GM12878 (cell line): ENCODE results near the gene DSTYK. TPM values are rescaled to one million over a fixed set of nuclear protein-coding genes. Genes with fewer than 3 reads are reported as not detected.

Source experiments
- ATAC-seq: fragments of 200-7000 bp; cut with Tn5 transposase; 3 replicates; pipeline ENCODE4 v1.9.1; 2020; ENCODE audit warnings: mild to moderate bottlenecking, moderate library complexity
- BruUV-seq: library from RNA; stranded (reverse); fragments of 400-500 nt; replicated peaks from 2 replicates; lab custom pipeline; 2021; lab: Mats Ljungman, UMichigan
- CTCF ChIA-PET: fragments of 300-600 bp; sonication (Branson Sonifier 250); formaldehyde crosslinking; extraction: SDS; loops from one replicate; lab custom pipeline; 2021; ENCODE audit warnings: inconsistent platforms; lab: Yijun Ruan, JAX
- POLR2A ChIA-PET: fragments of 350-600 bp; formaldehyde crosslinking; extraction: SDS; loops from one replicate; lab custom pipeline; 2021; ENCODE audit warnings: inconsistent platforms; lab: Charles Lee
- RAD21 ChIA-PET: fragments of 300-600 bp; sonication (Branson Sonifier 250); formaldehyde crosslinking; loops from one replicate; lab custom pipeline; 2023; ENCODE audit warnings: antibody characterized with exemption; ENCODE audit not compliant: unreplicated experiment; lab: Charles Lee
- SMC1A ChIA-PET: fragments of 300-600 bp; sonication (Branson Sonifier 250); formaldehyde crosslinking; loops from one replicate; lab custom pipeline; 2023; ENCODE audit not compliant: unreplicated experiment, uncharacterized antibody; lab: Charles Lee
- DNase-seq: peaks from one replicate; pipeline ENCODE4 v3.0.0-alpha.2; 2011; ENCODE audit warnings: low read depth, low spot score
- FAIRE-seq: peaks from 3 replicates; lab custom pipeline; 2011; peaks lifted over from hg19 to GRCh38; lab: Jason Lieb, UNC
- H2AFZ ChIP-seq: 2 replicates; pipeline ENCODE4 v1.6.0; 2011; ENCODE audit warnings: low read depth, low read length, control low read depth; ENCODE audit not compliant: control insufficient read depth
- H3K27ac ChIP-seq: 2 replicates; pipeline ENCODE4 v1.5.1; 2011; ENCODE audit warnings: control low read depth; ENCODE audit not compliant: control insufficient read depth, insufficient read depth
- H3K27me3 ChIP-seq, 2 experiments: replicated peaks in 1 of 2; 2 replicates each; pipeline versions ENCODE4 v1.6.0 to v1.6.1; 2011; ENCODE audit warnings: low read length in 1 of 2; ENCODE audit not compliant: control insufficient read depth in 2 of 2, insufficient read depth in 2 of 2
- H3K36me3 ChIP-seq, 2 experiments: 2 replicates each; pipeline ENCODE4 v1.5.1; 2011; ENCODE audit warnings: low read length in 1 of 2; ENCODE audit not compliant: control insufficient read depth in 2 of 2, insufficient read depth in 2 of 2
- H3K4me1 ChIP-seq: 2 replicates; pipeline ENCODE4 v1.6.1; 2011; ENCODE audit warnings: mild to moderate bottlenecking, low read length, moderate library complexity, mixed read lengths; ENCODE audit not compliant: control insufficient read depth, insufficient read depth
- H3K4me2 ChIP-seq: 2 replicates; pipeline ENCODE4 v1.6.0; 2011; ENCODE audit warnings: control low read depth; ENCODE audit not compliant: control insufficient read depth, insufficient read depth
- H3K4me3 ChIP-seq: fragments of 200-600 bp; sonication (generic); 2 replicates; pipeline ENCODE4 v1.5.1; 2016
- H3K79me2 ChIP-seq: 2 replicates; pipeline ENCODE4 v1.6.0; 2011; ENCODE audit warnings: low read length; ENCODE audit not compliant: control insufficient read depth, insufficient read depth
- H3K9ac ChIP-seq: 2 replicates; pipeline ENCODE4 v1.8.0; 2011; ENCODE audit warnings: low read length, control low read depth, mixed read lengths; ENCODE audit not compliant: control insufficient read depth, insufficient read depth
- H3K9me3 ChIP-seq: replicated peaks from 3 replicates; pipeline ENCODE4 v1.5.1; 2011; ENCODE audit warnings: mild to moderate bottlenecking, low read length; ENCODE audit not compliant: control insufficient read depth, insufficient read depth
- H4K20me1 ChIP-seq: 2 replicates; pipeline ENCODE4 v1.6.0; 2011; ENCODE audit not compliant: control insufficient read depth, insufficient read depth
- ATF7 ChIP-seq: fragments of 450-650 bp; IDR thresholded peaks from 2 replicates; pipeline ENCODE4 v1.6.1; 2016; ENCODE audit warnings: low read depth, mild to moderate bottlenecking
- FOXM1 ChIP-seq: IDR thresholded peaks from 2 replicates; pipeline ENCODE4 v1.6.1; 2012; ENCODE audit warnings: low read depth, mild to moderate bottlenecking, inconsistent platforms, low read length, moderate library complexity
- JUNB ChIP-seq: IDR thresholded peaks from 2 replicates; pipeline ENCODE4 v1.6.1; 2016; ENCODE audit warnings: antibody characterized with exemption, mild to moderate bottlenecking
- MEF2B ChIP-seq: fragments of 450-650 bp; IDR thresholded peaks from 2 replicates; pipeline ENCODE4 v1.6.1; 2018; ENCODE audit warnings: mild to moderate bottlenecking, moderate library complexity; ENCODE audit not compliant: partially characterized antibody, poor library complexity, severe bottlenecking
- MYC ChIP-seq: IDR thresholded peaks from 2 replicates; pipeline ENCODE4 v1.6.1; 2011; ENCODE audit warnings: mild to moderate bottlenecking, low read length, moderate library complexity, inconsistent platforms; ENCODE audit not compliant: insufficient read depth, insufficient replicate concordance, insufficient read length, severe bottlenecking
- NFIC ChIP-seq: IDR thresholded peaks from 2 replicates; pipeline ENCODE4 v1.6.1; 2012; ENCODE audit warnings: low read depth, mild to moderate bottlenecking, inconsistent platforms, low read length, moderate library complexity
- NR2C2 ChIP-seq: IDR thresholded peaks from 2 replicates; pipeline ENCODE4 v1.6.1; 2011; ENCODE audit warnings: borderline replicate concordance, low read depth; ENCODE audit not compliant: control insufficient read depth, insufficient read length
- PAX8 ChIP-seq: fragments of 450-650 bp; IDR thresholded peaks from 2 replicates; pipeline ENCODE4 v1.6.1; 2017; ENCODE audit warnings: mild to moderate bottlenecking, moderate library complexity
- POLR2AphosphoS5 ChIP-seq: IDR thresholded peaks from 2 replicates; pipeline ENCODE4 v1.6.1; 2011; ENCODE audit warnings: mild to moderate bottlenecking, low read length, inconsistent platforms
- SMARCA5 ChIP-seq: fragments of 450-650 bp; IDR thresholded peaks from 2 replicates; pipeline ENCODE4 v1.6.1; 2017; ENCODE audit warnings: mild to moderate bottlenecking
- SREBF2 ChIP-seq: IDR thresholded peaks from 2 replicates; pipeline ENCODE4 v1.6.1; 2012; ENCODE audit warnings: mild to moderate bottlenecking, low read length
- YY1 ChIP-seq: IDR thresholded peaks from 2 replicates; pipeline ENCODE4 v1.6.1; 2011; ENCODE audit warnings: low read depth, mild to moderate bottlenecking, low read length
- ZBED1 ChIP-seq: IDR thresholded peaks from 2 replicates; pipeline ENCODE4 v1.6.1; 2016; ENCODE audit warnings: borderline replicate concordance
- ZNF217 ChIP-seq: fragments of 450-650 bp; IDR thresholded peaks from 2 replicates; pipeline ENCODE4 v1.6.1; 2017; ENCODE audit warnings: antibody characterized with exemption, mild to moderate bottlenecking
- whole genome bisulfite sequencing: methylation state at CpG from one replicate; pipeline ENCODE4 v1.1.6; 2016; ENCODE audit warnings: low lambda C conversion rate; ENCODE audit not compliant: insufficient replicate concordance, insufficient coverage; ENCODE audit errors: missing lambda C conversion rate; 5-methylcytosine and 5-hydroxymethylcytosine counted together
- in situ Hi-C: fragments of 300-500 bp; cut with MboI; formaldehyde crosslinking; loops from 9 replicates; pipeline ENCODE4 v1.14.3; 2018; ENCODE audit warnings: mixed read lengths
- intact Hi-C: fragments of 100-400 bp; cut with micrococcal nuclease; formaldehyde crosslinking; loops from one replicate; pipeline ENCODE4 v1.14.2; 2022; ENCODE audit not compliant: unreplicated experiment
- polyA plus RNA-seq, 11 experiments: library from polyadenylated mRNA; depleted of rRNA in 4 of 11; unstranded in 6 of 11; stranded (reverse) in 5 of 11; fragments of >200 nt; fragmentation: Nextera tagmentation in 4 of 11; fragmentation: Illumina TruSeq in 1 of 11; extraction: Ambion mirVana in 4 of 11; extraction: Trizol in 1 of 11; gene quantifications; 1 replicate in 1 of 11; 2 replicates in 10 of 11; pipeline versions ENCODE4 v1.2.1 to v1.2.3, GENCODE V29; 2011 to 2016; ENCODE audit warnings: inconsistent platforms in 2 of 11, missing spikeins in 2 of 11, low read depth in 1 of 11
- total RNA-seq, 4 experiments: library from RNA; depleted of rRNA in 3 of 4; stranded (reverse); fragments of >200 nt in 3 of 4; fragmentation: Illumina TruSeq in 1 of 4; extraction: Trizol in 1 of 4; gene quantifications; 2 replicates each; pipeline versions ENCODE4 v1.2.1 to v1.2.3, GENCODE V29; 2013 to 2021
- TF ChIP-seq, protein P1 (sequence below): fragments of 450-650 bp; IDR thresholded peaks from 2 replicates; pipeline ENCODE4 v1.6.1; 2017; ENCODE audit warnings: mild to moderate bottlenecking, moderate library complexity
- TF ChIP-seq, protein P2 (sequence below), 3 experiments: IDR thresholded peaks in 2 of 3; conservative IDR thresholded peaks in 1 of 3; 2 replicates each; pipeline ENCODE4 v1.5.1; 2011; ENCODE audit warnings: low read depth in 3 of 3, low read length in 3 of 3, mild to moderate bottlenecking in 3 of 3, control low read depth in 2 of 3, moderate library complexity in 2 of 3, inconsistent platforms in 1 of 3, mixed read lengths in 1 of 3; ENCODE audit not compliant: control insufficient read depth in 2 of 3, insufficient read depth in 1 of 3; ENCODE audit errors: extremely low read depth in 1 of 3

DSTYK gene
- total and polyA plus RNA-seq, 10 of the 15 experiments (the other 5 are each of a cell fraction or from before 2014, with no cell fraction given) = 2.7 to 5.5 (median 3.6) TPM

DNA sequence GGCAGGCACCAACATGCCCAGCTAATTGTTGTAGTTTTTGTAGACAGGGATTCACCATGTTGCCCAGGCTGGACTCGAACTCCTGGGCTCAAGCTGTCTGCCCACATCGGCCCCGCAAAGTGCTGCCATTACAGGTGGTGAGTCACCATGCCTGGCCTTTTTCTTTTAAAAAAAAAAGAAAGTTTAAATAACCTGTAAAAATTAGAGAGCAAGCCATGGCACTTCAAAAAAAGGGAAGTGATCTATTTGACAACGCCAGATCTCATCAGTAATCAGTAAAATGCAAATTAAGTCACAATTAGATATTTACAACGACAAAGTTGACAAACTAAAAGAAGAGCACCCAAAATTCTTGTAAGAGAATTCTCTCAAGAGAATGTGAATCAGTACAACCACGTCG lies 86.8 kb downstream of the DSTYK start (continued):
- TF ChIP-seq NFIC (no peak), SMARCA5 (no peak), MYC (no peak)
- TF ChIP-seq, protein P1, sequence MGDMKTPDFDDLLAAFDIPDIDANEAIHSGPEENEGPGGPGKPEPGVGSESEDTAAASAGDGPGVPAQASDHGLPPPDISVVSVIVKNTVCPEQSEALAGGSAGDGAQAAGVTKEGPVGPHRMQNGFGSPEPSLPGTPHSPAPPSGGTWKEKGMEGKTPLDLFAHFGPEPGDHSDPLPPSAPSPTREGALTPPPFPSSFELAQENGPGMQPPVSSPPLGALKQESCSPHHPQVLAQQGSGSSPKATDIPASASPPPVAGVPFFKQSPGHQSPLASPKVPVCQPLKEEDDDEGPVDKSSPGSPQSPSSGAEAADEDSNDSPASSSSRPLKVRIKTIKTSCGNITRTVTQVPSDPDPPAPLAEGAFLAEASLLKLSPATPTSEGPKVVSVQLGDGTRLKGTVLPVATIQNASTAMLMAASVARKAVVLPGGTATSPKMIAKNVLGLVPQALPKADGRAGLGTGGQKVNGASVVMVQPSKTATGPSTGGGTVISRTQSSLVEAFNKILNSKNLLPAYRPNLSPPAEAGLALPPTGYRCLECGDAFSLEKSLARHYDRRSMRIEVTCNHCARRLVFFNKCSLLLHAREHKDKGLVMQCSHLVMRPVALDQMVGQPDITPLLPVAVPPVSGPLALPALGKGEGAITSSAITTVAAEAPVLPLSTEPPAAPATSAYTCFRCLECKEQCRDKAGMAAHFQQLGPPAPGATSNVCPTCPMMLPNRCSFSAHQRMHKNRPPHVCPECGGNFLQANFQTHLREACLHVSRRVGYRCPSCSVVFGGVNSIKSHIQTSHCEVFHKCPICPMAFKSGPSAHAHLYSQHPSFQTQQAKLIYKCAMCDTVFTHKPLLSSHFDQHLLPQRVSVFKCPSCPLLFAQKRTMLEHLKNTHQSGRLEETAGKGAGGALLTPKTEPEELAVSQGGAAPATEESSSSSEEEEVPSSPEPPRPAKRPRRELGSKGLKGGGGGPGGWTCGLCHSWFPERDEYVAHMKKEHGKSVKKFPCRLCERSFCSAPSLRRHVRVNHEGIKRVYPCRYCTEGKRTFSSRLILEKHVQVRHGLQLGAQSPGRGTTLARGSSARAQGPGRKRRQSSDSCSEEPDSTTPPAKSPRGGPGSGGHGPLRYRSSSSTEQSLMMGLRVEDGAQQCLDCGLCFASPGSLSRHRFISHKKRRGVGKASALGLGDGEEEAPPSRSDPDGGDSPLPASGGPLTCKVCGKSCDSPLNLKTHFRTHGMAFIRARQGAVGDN = no peak
- TF ChIP-seq, all 136 proteins: peak for 12

DNA sequence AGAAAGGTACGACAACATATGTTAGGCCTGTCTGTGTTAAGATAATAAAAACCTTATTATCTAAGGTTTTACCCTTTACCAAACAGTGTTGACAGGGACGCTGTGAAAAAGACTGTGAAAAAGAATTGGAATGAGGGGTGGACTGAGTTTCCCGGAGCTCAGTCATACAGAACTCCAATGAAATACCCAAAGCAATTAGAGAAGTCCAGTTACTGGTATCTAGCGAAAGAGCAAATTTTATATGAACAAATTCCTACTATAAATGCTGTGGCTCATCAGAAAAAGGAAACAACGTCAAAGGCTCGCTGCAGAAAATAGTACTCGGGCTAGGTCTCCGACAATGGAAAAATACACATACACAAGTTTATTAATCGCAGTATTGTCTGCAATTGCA lies 89.0 kb downstream of the DSTYK start:
- H2AFZ ChIP-seq = peak overlapping the region; percentile 98
- peak overlapping the region; percentile 55 for H3K4me2 ChIP-seq
- in situ Hi-C loops (no loop called here), intact Hi-C loops (loop anchor here (1.0 to 5.0 kb wide), 2 partner anchors 90 to 164 kb away; partner anchors contain the start of gene DSTYK)
- H3K27me3 ChIP-seq = no peaks in the 10 kb centered on the region
- FAIRE-seq = no peak
- WGBS = under 1% methylated on average over 9 of the region's 9 CpGs
- no peaks in the 10 kb centered on the region for H3K9me3 ChIP-seq
- H3K4me1 ChIP-seq = no peaks in the 10 kb centered on the region; the same call in 1 of the 2 replicates
- TF ChIP-seq ZBED1 (no peak), YY1 (no peak), ATF7 (no peak; the same call in 1 of the 2 replicates), JUNB (peak; percentile 0; the same call in 1 of the 2 replicates), PAX8 (0 out of 2 replicates have a peak, but pooled peaks have one; percentile 34), SREBF2 (no peak), NFIC (no peak), NR2C2 (no peak), POLR2AphosphoS5 (no peak), ZNF217 (0 out of 2 replicates have a peak, but pooled peaks have one; percentile 9), MEF2B (peak; percentile 7), FOXM1 (no peak)
- TF ChIP-seq, protein P2, sequence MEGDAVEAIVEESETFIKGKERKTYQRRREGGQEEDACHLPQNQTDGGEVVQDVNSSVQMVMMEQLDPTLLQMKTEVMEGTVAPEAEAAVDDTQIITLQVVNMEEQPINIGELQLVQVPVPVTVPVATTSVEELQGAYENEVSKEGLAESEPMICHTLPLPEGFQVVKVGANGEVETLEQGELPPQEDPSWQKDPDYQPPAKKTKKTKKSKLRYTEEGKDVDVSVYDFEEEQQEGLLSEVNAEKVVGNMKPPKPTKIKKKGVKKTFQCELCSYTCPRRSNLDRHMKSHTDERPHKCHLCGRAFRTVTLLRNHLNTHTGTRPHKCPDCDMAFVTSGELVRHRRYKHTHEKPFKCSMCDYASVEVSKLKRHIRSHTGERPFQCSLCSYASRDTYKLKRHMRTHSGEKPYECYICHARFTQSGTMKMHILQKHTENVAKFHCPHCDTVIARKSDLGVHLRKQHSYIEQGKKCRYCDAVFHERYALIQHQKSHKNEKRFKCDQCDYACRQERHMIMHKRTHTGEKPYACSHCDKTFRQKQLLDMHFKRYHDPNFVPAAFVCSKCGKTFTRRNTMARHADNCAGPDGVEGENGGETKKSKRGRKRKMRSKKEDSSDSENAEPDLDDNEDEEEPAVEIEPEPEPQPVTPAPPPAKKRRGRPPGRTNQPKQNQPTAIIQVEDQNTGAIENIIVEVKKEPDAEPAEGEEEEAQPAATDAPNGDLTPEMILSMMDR (IDR thresholded peaks at IDR 0.05 in 2 of 3, conservative IDR thresholded peaks at IDR 0.05 in 1 of 3; ENCODE audit: control insufficient read depth in 2 of 3, extremely low read depth in 1 of 3, insufficient read depth in 1 of 3, low read depth in 3 of 3, low read length in 3 of 3) = no peak
- H3K79me2 ChIP-seq = peaks cover 32% of the 10 kb centered on the region
- BruUV-seq = TSS peak; percentile 83
- ATAC-seq = no peak
- peak overlapping the region; percentile 68 for H3K4me3 ChIP-seq
- ChIA-PET RAD21 (interaction anchor here (1.0 to 2.1 kb wide), 4 partner anchors 19 to 131 kb away, joined by 3 to 6 read pairs (median 6); no protein-coding TSS in a partner anchor), POLR2A (interaction anchor here (1.2 kb wide), 2 partner anchors 13 to 27 kb away, joined by 3 to 5 read pairs; no protein-coding TSS in a partner anchor), CTCF (interaction anchor here (0.7 to 11.3 kb wide), 12 partner anchors 8 to 316 kb away, joined by 3 to 88 read pairs (median 6); no protein-coding TSS in a partner anchor), SMC1A (interaction anchor here (0.7 to 4.5 kb wide), 9 partner anchors 18 to 607 kb away, joined by 3 to 24 read pairs (median 4); partner anchors contain the start of gene MDM4)
- H3K9ac ChIP-seq = peak overlapping the region; percentile 91
- DNase-seq = no peak
- H4K20me1 ChIP-seq = no peaks in the 10 kb centered on the region
- peak overlapping the region; percentile 99 for H3K27ac ChIP-seq
- no peaks in the 10 kb centered on the region for H3K36me3 ChIP-seq
